PC-9 (cell line): Measurements from ENCODE around the gene TMCO4. TPM values are rescaled to one million over a fixed set of nuclear protein-coding genes. Genes with fewer than 3 reads are reported as not detected.

Experiments
- BruUV-seq: library from RNA; stranded (reverse); fragments of 400-500 nt; replicated peaks from 2 replicates; lab custom pipeline; 2021; lab: Mats Ljungman, UMichigan
- CTCF ChIA-PET: fragments of 300-600 bp; sonication (Branson Sonifier 250); formaldehyde crosslinking; loops from one replicate; lab custom pipeline; 2022; ENCODE audit warnings: antibody characterized with exemption; lab: Charles Lee
- POLR2A ChIA-PET: fragments of 300-600 bp; sonication (Branson Sonifier 250); formaldehyde crosslinking; loops from one replicate; lab custom pipeline; 2022; ENCODE audit warnings: antibody characterized with exemption; ENCODE audit not compliant: unreplicated experiment; lab: Charles Lee
- DNase-seq, 2 experiments: peaks; one replicate each; pipeline versions ENCODE4 v3.0.0 to v3.0.0-alpha.2; 2015 to 2022; ENCODE audit warnings: mixed read lengths in 1 of 2
- H2AFZ ChIP-seq: fragments of 200-600 bp; sonication (generic); 2 replicates; pipeline ENCODE4 v1.8.1; 2017; ENCODE audit warnings: antibody characterized with exemption
- H3F3A ChIP-seq: fragments of 200-600 bp; sonication (generic); 2 replicates; pipeline ENCODE4 v1.8.1; 2017; ENCODE audit warnings: antibody characterized with exemption, mild to moderate bottlenecking, low read depth; ENCODE audit not compliant: insufficient read depth
- H3K27ac ChIP-seq: fragments of 200-600 bp; sonication (generic); 2 replicates; pipeline ENCODE4 v1.6.1; 2016; ENCODE audit warnings: mixed run types
- H3K27me3 ChIP-seq: fragments of 200-600 bp; sonication (generic); 2 replicates; pipeline ENCODE4 v1.6.1; 2016; ENCODE audit warnings: low read depth, mixed run types; ENCODE audit not compliant: insufficient read depth
- H3K36me3 ChIP-seq: fragments of 200-600 bp; sonication (generic); 2 replicates; pipeline ENCODE4 v1.6.1; 2016; ENCODE audit warnings: low read depth, mixed run types
- H3K4me1 ChIP-seq: fragments of 200-600 bp; sonication (generic); replicated peaks from 2 replicates; pipeline ENCODE4 v1.6.1; 2016; ENCODE audit warnings: mixed run types; ENCODE audit not compliant: insufficient read depth
- H3K4me2 ChIP-seq: fragments of 200-600 bp; sonication (generic); 2 replicates; pipeline ENCODE4 v1.6.1; 2017; ENCODE audit warnings: mixed run types
- H3K4me3 ChIP-seq: fragments of 200-600 bp; sonication (generic); 2 replicates; pipeline ENCODE4 v1.6.1; 2016; ENCODE audit warnings: mixed run types
- H3K79me2 ChIP-seq: fragments of 200-600 bp; sonication (generic); 2 replicates; pipeline ENCODE4 v1.6.1; 2017; ENCODE audit warnings: low read depth, mixed run types
- H3K9me2 ChIP-seq: fragments of 200-600 bp; sonication (generic); 2 replicates; pipeline ENCODE4 v1.8.1; 2017; ENCODE audit warnings: mild to moderate bottlenecking; ENCODE audit not compliant: insufficient read depth
- H3K9me3 ChIP-seq: fragments of 200-600 bp; sonication (generic); 2 replicates; pipeline ENCODE4 v1.8.1; 2016; ENCODE audit warnings: low read depth; ENCODE audit not compliant: insufficient read depth
- H4K20me1 ChIP-seq: fragments of 200-600 bp; sonication (generic); 2 replicates; pipeline ENCODE4 v1.8.1; 2017; ENCODE audit not compliant: insufficient read depth
- CTCF ChIP-seq: fragments of 200-600 bp; sonication (generic); conservative IDR thresholded peaks from 2 replicates; pipeline ENCODE4 v1.6.1; 2017; ENCODE audit warnings: mixed run types, antibody characterized with exemption, mild to moderate bottlenecking, moderate library complexity
- EZH2 ChIP-seq: fragments of 200-600 bp; sonication (generic); IDR thresholded peaks from 2 replicates; pipeline ENCODE4 v1.8.0; 2017; ENCODE audit warnings: antibody characterized with exemption, low read depth
- intact Hi-C: fragments of 100-400 bp; cut with micrococcal nuclease; formaldehyde crosslinking; loops from one replicate; pipeline ENCODE4 v1.10.0; 2022; ENCODE audit not compliant: unreplicated experiment
- total RNA-seq: library from RNA; stranded (reverse); gene quantifications from 2 replicates; pipeline ENCODE4 v1.2.3, GENCODE V29; 2021

The TMCO4 gene
- total RNA-seq, 1 experiment from 2014 or later: 22.6 TPM

GRCh38 chr1:19648689-19649088 is 151.0 kb downstream of the TMCO4 start:
- Histone ChIP-seq H3K4me3 (no peak overlapping the region), H3F3A (peaks cover 3% of the 10 kb centered on the region; the same call in 1 of the 2 replicates), H3K36me3 (no peaks in the 10 kb centered on the region), H3K4me1 (peaks cover 17% of the 10 kb centered on the region), H4K20me1 (no peaks in the 10 kb centered on the region), H3K27ac (no peak overlapping the region), H3K9me3 (no peaks in the 10 kb centered on the region), H3K4me2 (no peak overlapping the region), H3K27me3 (no peaks in the 10 kb centered on the region), H2AFZ (no peak overlapping the region), H3K79me2 (no peaks in the 10 kb centered on the region), H3K9me2 (no peaks in the 10 kb centered on the region)
- intact Hi-C loops: loop anchor here (5.0 kb wide), 3 partner anchors 51 to 256 kb away; partner anchors contain the start of gene CAPZB
- ChIA-PET POLR2A (no interaction called here), CTCF (interaction anchor here (0.5 kb wide), 1 partner anchor 131 kb away, joined by 4 read pairs; no protein-coding TSS in a partner anchor)
- TF ChIP-seq CTCF: no peak
- TF ChIP-seq EZH2: no peak
- peak in 1 of 2 experiments; percentile 30 for DNase-seq
- BruUV-seq: no TSS peak

GRCh38 chr1:19648239-19648638 is 151.5 kb downstream of the TMCO4 start:
- CTCF ChIA-PET: interaction anchor here (0.5 kb wide), 1 partner anchor 131 kb away, joined by 4 read pairs; no protein-coding TSS in a partner anchor
- H3K4me3 ChIP-seq: no peak overlapping the region
- no peak overlapping the region for H3K27ac ChIP-seq

GRCh38 chr1:19647643-19648042 is 152.1 kb downstream of the TMCO4 start:
- H3K9me2 ChIP-seq: no peaks in the 10 kb centered on the region
- H3K36me3 ChIP-seq: no peaks in the 10 kb centered on the region
- no peak overlapping the region for H3K4me3 ChIP-seq
- no peaks in the 10 kb centered on the region for H3K27me3 ChIP-seq
- BruUV-seq: no TSS peak
- 0 out of 2 replicates have a peak, but pooled peaks cover 4% of the 10 kb centered on the region for H3F3A ChIP-seq
- H3K79me2 ChIP-seq: no peaks in the 10 kb centered on the region
- intact Hi-C loops: loop anchor here (5.0 kb wide), 3 partner anchors 50 to 255 kb away; partner anchors contain the start of gene CAPZB
- ChIA-PET CTCF (no interaction called here), POLR2A (interaction anchor here (0.7 kb wide), 1 partner anchor 495 kb away, joined by 3 read pairs; no protein-coding TSS in a partner anchor)
- no peaks in the 10 kb centered on the region for H3K9me3 ChIP-seq
- H2AFZ ChIP-seq: no peak overlapping the region
- H3K27ac ChIP-seq: no peak overlapping the region
- H3K4me2 ChIP-seq: no peak overlapping the region
- DNase-seq: no peak
- H4K20me1 ChIP-seq: no peaks in the 10 kb centered on the region
- TF ChIP-seq EZH2 (no peak), CTCF (no peak)
- H3K4me1 ChIP-seq: peaks cover 25% of the 10 kb centered on the region

More at GRCh38 chr1:19648239-19648638, 151.5 kb downstream of the TMCO4 start:
- intact Hi-C loops: loop anchor here (5.0 kb wide), 3 partner anchors 51 to 256 kb away; partner anchors contain the start of gene CAPZB
- H3K36me3 ChIP-seq: no peaks in the 10 kb centered on the region
- H3K9me3 ChIP-seq: no peaks in the 10 kb centered on the region
- TF ChIP-seq CTCF (no peak), EZH2 (no peak)
- no peaks in the 10 kb centered on the region for H3K27me3 ChIP-seq
- H3K9me2 ChIP-seq: no peaks in the 10 kb centered on the region
- H3F3A ChIP-seq: 0 out of 2 replicates have a peak, but pooled peaks cover 3% of the 10 kb centered on the region
- no peak for DNase-seq
- H3K79me2 ChIP-seq: no peaks in the 10 kb centered on the region
- H3K4me2 ChIP-seq: no peak overlapping the region
- BruUV-seq: no TSS peak
- H2AFZ ChIP-seq: no peak overlapping the region
- POLR2A ChIA-PET: no interaction called here
- no peaks in the 10 kb centered on the region for H4K20me1 ChIP-seq
- peaks cover 20% of the 10 kb centered on the region for H3K4me1 ChIP-seq
